ENCODE results near the gene TAOK1. TPM values are rescaled to one million over a fixed set of nuclear protein-coding genes. Genes with fewer than 3 reads are reported as not detected.
A peak's percentile ranks its signal among the peaks of the same experiment; 100 is the strongest.

The TAOK1 gene
- total RNA-seq, 1 donor from 2014 or later, result 32.1 TPM

- peaks cover 5% of the 10 kb centered on the region for H3K36me3 ChIP-seq (ENCODE audit: control insufficient read depth, insufficient read depth, low read length)
- no peak overlapping the region for H3K4me3 ChIP-seq (ENCODE audit: low read depth, low read length)
- no peak for TF ChIP-seq CTCF (IDR thresholded peaks at IDR 0.05; ENCODE audit: insufficient read depth, low read length, severe bottlenecking)
- FAIRE-seq, result no peak
- no peaks in the 10 kb centered on the region for H3K27me3 ChIP-seq (ENCODE audit: control insufficient read depth, insufficient read depth, low read length)
- DNase-seq (ENCODE audit: low read depth), result no peak
Measured at GRCh38 chr17:29518359-29518758, 128.2 kb downstream of the TAOK1 start.

GRCh38 chr17:29524692-29525091 is 134.5 kb downstream of the TAOK1 start:
- no peak for TF ChIP-seq CTCF (IDR thresholded peaks at IDR 0.05; ENCODE audit: insufficient read depth, low read length, severe bottlenecking)
- H3K27me3 ChIP-seq (ENCODE audit: control insufficient read depth, insufficient read depth, low read length), result no peaks in the 10 kb centered on the region
- H3K4me3 ChIP-seq (ENCODE audit: low read depth, low read length), result no peak overlapping the region
- DNase-seq (ENCODE audit: low read depth) (no peak), FAIRE-seq (no peak)
- H3K36me3 ChIP-seq (ENCODE audit: control insufficient read depth, insufficient read depth, low read length), result no peaks in the 10 kb centered on the region

GRCh38 chr17:29526322-29526721 is 136.2 kb downstream of the TAOK1 start:
- no peak for TF ChIP-seq CTCF (IDR thresholded peaks at IDR 0.05; ENCODE audit: insufficient read depth, low read length, severe bottlenecking)
- H3K4me3 ChIP-seq (ENCODE audit: low read depth, low read length), result no peak overlapping the region
- H3K36me3 ChIP-seq (ENCODE audit: control insufficient read depth, insufficient read depth, low read length), result no peaks in the 10 kb centered on the region
- FAIRE-seq, result no peak
- no peaks in the 10 kb centered on the region for H3K27me3 ChIP-seq (ENCODE audit: control insufficient read depth, insufficient read depth, low read length)
- peak; percentile 17 for DNase-seq (ENCODE audit: low read depth)

DNA sequence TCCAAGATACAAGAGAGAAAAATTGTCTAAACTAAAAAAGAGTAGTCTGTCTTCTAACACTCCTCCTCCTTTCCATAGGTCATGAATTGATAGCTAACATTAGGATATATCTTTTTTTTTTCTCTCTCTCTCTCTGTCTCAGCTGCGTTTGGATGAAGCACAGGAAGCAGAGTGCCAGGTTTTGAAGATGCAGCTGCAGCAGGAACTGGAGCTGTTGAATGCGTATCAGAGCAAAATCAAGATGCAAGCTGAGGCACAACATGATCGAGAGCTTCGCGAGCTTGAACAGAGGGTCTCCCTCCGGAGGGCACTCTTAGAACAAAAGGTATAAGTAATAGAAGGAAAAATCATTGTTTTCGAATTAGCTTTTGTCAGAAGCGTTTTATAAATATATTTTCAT is 143.8 kb downstream of the TAOK1 start:
- H3K27me3 ChIP-seq (ENCODE audit: control insufficient read depth, insufficient read depth, low read length), result no peaks in the 10 kb centered on the region
- H3K36me3 ChIP-seq (ENCODE audit: control insufficient read depth, insufficient read depth, low read length), result peaks cover 3% of the 10 kb centered on the region
- no peak for TF ChIP-seq CTCF (IDR thresholded peaks at IDR 0.05; ENCODE audit: insufficient read depth, low read length, severe bottlenecking)
- H3K4me3 ChIP-seq (ENCODE audit: low read depth, low read length), result no peak overlapping the region
- FAIRE-seq, result no peak
- no peak for DNase-seq (ENCODE audit: low read depth)

GRCh38 chr17:29544066-29544465 is 153.9 kb downstream of the TAOK1 start:
- H3K27me3 ChIP-seq (ENCODE audit: control insufficient read depth, insufficient read depth, low read length), result no peaks in the 10 kb centered on the region
- DNase-seq (ENCODE audit: low read depth) (no peak), FAIRE-seq (no peak)
- TF ChIP-seq CTCF (IDR thresholded peaks at IDR 0.05; ENCODE audit: insufficient read depth, low read length, severe bottlenecking), result no peak
- peaks cover 3% of the 10 kb centered on the region for H3K36me3 ChIP-seq (ENCODE audit: control insufficient read depth, insufficient read depth, low read length)
- no peak overlapping the region for H3K4me3 ChIP-seq (ENCODE audit: low read depth, low read length)

DNA sequence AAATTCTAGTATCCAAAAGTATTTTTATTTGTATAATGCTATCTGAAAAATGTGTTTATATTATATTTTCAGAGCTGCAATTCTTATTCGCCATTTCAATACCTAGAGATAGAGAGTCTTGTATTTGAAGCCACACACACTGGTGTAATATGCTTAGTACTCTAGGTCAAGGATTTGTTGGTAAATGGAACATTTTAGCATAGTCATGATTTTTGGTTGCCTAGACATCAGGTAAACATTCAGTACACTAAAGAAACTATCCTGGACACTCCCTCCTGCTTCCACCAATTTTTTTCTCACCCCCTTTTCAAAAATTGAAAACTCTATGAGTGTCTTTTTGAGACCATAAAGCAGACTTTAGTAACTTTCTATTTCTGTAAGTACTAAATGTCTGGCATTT is 155.9 kb downstream of the TAOK1 start:
- Histone ChIP-seq H3K4me3 (ENCODE audit: low read depth, low read length) (no peak overlapping the region), H3K36me3 (ENCODE audit: control insufficient read depth, insufficient read depth, low read length) (peaks cover 3% of the 10 kb centered on the region), H3K27me3 (ENCODE audit: control insufficient read depth, insufficient read depth, low read length) (no peaks in the 10 kb centered on the region)
- TF ChIP-seq CTCF (IDR thresholded peaks at IDR 0.05; ENCODE audit: insufficient read depth, low read length, severe bottlenecking), result no peak
- peak; percentile 22 for DNase-seq (ENCODE audit: low read depth)
- FAIRE-seq, result no peak

Data from bronchial epithelial cell (primary cell).